Tibial nerve (tissue), 3 donors: ENCODE measurements around the gene DNAH14.

Source experiments
- POLR2A ChIP-seq, 2 donors: fragments of 450-650 bp; IDR thresholded peaks; one replicate each; pipeline ENCODE4 v1.6.1; 2017; ENCODE audit warnings: antibody characterized with exemption in 2 of 2, mild to moderate bottlenecking in 2 of 2, moderate library complexity in 2 of 2
- TF ChIP-seq, protein P1 (sequence below), 5 experiments: fragments of 200-600 bp in 3 of 5; fragments of 450-650 bp in 2 of 5; sonication (generic) in 3 of 5; IDR thresholded peaks; one replicate each; pipeline ENCODE4 v1.5.1; 2016 to 2019; ENCODE audit warnings: antibody characterized with exemption in 5 of 5, mild to moderate bottlenecking in 3 of 5, moderate library complexity in 2 of 5

DNA sequence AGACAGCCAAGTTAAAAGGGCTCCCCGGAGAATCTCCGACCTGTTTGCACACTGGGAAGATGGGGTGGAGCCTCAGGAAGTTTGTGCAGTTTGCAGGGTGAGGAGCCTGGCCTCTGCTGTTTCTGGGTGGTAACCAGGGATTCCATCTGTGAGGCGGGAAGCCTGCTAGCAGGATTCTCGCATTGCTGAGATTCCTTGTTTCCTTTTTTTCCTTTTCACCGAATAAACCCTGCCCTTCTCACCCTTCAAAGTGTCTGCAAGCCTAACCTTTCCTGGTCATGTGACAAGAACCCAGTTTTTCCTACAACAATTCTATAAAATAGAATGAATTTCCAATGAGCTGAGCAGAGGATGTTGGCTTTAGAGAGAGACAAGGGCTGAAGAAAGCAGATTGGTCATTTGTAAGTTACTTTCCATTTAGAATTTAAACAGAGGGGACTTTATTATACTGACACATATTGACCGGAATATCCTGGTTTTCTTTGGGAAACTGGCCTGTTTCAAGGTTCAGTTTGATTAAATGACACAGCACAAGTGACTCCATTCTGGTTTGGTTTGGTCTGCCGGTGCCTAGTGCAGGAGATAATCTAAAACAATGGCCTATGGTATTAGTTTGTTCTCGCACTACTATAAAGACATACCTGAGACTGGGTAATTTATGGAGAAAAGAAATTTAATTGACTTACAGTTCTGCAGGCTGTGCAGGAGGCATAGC, 48.7 kb upstream of the DNAH14 start:
- TF ChIP-seq, protein P1, sequence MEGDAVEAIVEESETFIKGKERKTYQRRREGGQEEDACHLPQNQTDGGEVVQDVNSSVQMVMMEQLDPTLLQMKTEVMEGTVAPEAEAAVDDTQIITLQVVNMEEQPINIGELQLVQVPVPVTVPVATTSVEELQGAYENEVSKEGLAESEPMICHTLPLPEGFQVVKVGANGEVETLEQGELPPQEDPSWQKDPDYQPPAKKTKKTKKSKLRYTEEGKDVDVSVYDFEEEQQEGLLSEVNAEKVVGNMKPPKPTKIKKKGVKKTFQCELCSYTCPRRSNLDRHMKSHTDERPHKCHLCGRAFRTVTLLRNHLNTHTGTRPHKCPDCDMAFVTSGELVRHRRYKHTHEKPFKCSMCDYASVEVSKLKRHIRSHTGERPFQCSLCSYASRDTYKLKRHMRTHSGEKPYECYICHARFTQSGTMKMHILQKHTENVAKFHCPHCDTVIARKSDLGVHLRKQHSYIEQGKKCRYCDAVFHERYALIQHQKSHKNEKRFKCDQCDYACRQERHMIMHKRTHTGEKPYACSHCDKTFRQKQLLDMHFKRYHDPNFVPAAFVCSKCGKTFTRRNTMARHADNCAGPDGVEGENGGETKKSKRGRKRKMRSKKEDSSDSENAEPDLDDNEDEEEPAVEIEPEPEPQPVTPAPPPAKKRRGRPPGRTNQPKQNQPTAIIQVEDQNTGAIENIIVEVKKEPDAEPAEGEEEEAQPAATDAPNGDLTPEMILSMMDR (IDR thresholded peaks at IDR 0.05): no peak
- TF ChIP-seq POLR2A (IDR thresholded peaks at IDR 0.05): no peak
